Measurements from ENCODE around the gene IMP4. TPM values are rescaled to one million over a fixed set of nuclear protein-coding genes. Genes with fewer than 3 reads are reported as not detected.

Gene IMP4
- total and polyA plus RNA-seq, 10 of the 15 experiments (the other 5 are each of a cell fraction or from before 2014, with no cell fraction given): 41.4 to 242 (median 166) TPM

DNA sequence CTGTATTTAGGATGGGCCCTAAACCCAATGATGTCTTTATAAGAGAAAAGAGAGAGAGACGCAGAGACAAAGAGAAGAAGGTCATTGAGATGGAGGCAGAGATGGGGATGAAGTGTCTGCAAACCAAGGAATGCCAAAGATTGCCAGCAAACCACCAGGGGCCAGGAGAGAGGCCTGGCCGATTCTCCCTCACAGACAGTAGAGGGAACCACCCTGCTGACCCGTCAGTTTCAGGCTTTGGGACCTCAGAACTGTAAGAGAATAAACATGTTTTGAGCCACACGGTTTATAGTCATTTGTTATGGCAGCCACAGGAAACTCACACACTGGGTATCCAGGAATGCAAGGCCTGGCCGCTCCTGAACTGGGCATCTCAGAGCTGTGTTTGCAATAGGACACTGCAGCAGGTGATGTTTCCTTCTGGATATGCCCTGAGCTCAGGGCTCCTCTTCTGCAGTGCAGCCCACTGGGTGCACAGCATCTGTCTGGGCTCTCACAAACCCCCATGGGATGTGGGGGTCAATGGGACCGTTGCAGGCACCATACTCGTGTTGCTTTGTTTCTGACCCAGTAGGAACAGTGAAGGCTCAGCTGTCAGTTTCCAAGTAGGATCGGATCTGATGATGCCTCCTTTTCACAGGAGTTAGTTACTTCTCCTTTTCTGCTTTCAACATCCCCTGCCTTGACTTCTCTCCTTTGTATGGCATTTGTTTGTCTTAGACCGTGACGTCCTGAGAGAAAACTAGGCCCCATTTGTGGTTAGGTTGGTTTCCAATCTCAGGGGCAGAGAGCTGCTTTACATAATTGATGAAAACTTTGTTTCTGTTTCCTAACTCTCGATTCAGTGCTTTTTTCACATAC, 34.0 kb downstream of the IMP4 start:
- peak overlapping the region; percentile 62 for H3K4me3 ChIP-seq
- CTCF ChIA-PET: interaction anchor here (0.8 to 2.7 kb wide), 12 partner anchors 9 to 46 kb away, joined by 3 to 10 read pairs (median 4); partner anchors contain the start of gene IMP4
- H3K9me3 ChIP-seq (replicated peaks; ENCODE audit: control insufficient read depth, insufficient read depth, low read length): no peaks in the 10 kb centered on the region
- H3K36me3 ChIP-seq (ENCODE audit: control insufficient read depth in 2 of 2, insufficient read depth in 2 of 2, low read length in 1 of 2): peaks cover 0 to 8% of the 10 kb centered on the region in 2 experiments; a peak in 2 of 4 replicates
- intact Hi-C loops (cut with micrococcal nuclease; ENCODE audit: unreplicated experiment) (loop anchor here (1.0 to 10.0 kb wide), 2 partner anchors 34 to 48 kb away; partner anchors contain the start of gene IMP4), in situ Hi-C loops (cut with MboI) (no loop called here)
- FAIRE-seq (peak; percentile 95), DNase-seq (ENCODE audit: low read depth, low spot score) (peak; percentile 89), ATAC-seq (peak; percentile 53)
- POLR2A ChIA-PET: interaction anchor here (0.5 to 1.9 kb wide), 10 partner anchors 9 to 1143 kb away, joined by 3 to 9 read pairs (median 4); partner anchors contain the start of gene SMPD4
- peak overlapping the region; percentile 41 for H3K9ac ChIP-seq (ENCODE audit: control insufficient read depth, insufficient read depth, low read length)
- H2AFZ ChIP-seq (ENCODE audit: control insufficient read depth, low read depth, low read length): no peak overlapping the region
- RAD21 ChIA-PET (ENCODE audit: unreplicated experiment): interaction anchor here (1.0 to 4.1 kb wide), 3 partner anchors 12 to 34 kb away, joined by 3 to 23 read pairs (median 6); partner anchors contain the start of genes IMP4 and PTPN18
- H3K4me1 ChIP-seq (ENCODE audit: control insufficient read depth, insufficient read depth, low read length): peaks cover 54% of the 10 kb centered on the region
- H3K27me3 ChIP-seq (replicated peaks in 1 of 2; ENCODE audit: control insufficient read depth in 2 of 2, insufficient read depth in 2 of 2, low read length in 1 of 2): no peaks in the 10 kb centered on the region
- BruUV-seq (replicated peaks): no TSS peak
- peak overlapping the region; percentile 86 for H3K4me2 ChIP-seq (ENCODE audit: control insufficient read depth, insufficient read depth)
- H3K27ac ChIP-seq (ENCODE audit: control insufficient read depth, insufficient read depth): peak overlapping the region; percentile 79
- SMC1A ChIA-PET (ENCODE audit: uncharacterized antibody, unreplicated experiment): interaction anchor here (0.8 to 4.4 kb wide), 8 partner anchors 9 to 44 kb away, joined by 3 to 25 read pairs (median 4); partner anchors contain the start of gene IMP4
- WGBS (ENCODE audit: insufficient coverage, insufficient replicate concordance, low lambda C conversion rate, missing lambda C conversion rate): 3% methylated on average over 11 of the region's 11 CpGs
- H3K79me2 ChIP-seq (ENCODE audit: control insufficient read depth, insufficient read depth, low read length): peaks cover 46% of the 10 kb centered on the region
- H4K20me1 ChIP-seq (ENCODE audit: control insufficient read depth, insufficient read depth): no peaks in the 10 kb centered on the region
- no peak for TF ChIP-seq CBX3 (IDR thresholded peaks at IDR 0.05; ENCODE audit: borderline replicate concordance, low read depth)
- no peak for TF ChIP-seq CHD1 (IDR thresholded peaks at IDR 0.05; ENCODE audit: low read depth, low read length)
- no peak for TF ChIP-seq ZNF384 (IDR thresholded peaks at IDR 0.05; ENCODE audit: borderline replicate concordance, low read depth, low read length)
- no peak for TF ChIP-seq MYC (IDR thresholded peaks at IDR 0.05; ENCODE audit: insufficient read depth, insufficient read length, insufficient replicate concordance, low read length, severe bottlenecking)
- no peak for TF ChIP-seq RELA (IDR thresholded peaks at IDR 0.05; ENCODE audit: borderline replicate concordance, partially characterized antibody)
- TF ChIP-seq KLF5 (IDR thresholded peaks at IDR 0.05; ENCODE audit: partially characterized antibody): no peak
- TF ChIP-seq KAT2A (conservative IDR thresholded peaks at IDR 0.05; ENCODE audit: control insufficient read depth, low read depth, low read length): no peak
- TF ChIP-seq FOS (IDR thresholded peaks at IDR 0.05; ENCODE audit: borderline replicate concordance, extremely low read depth, insufficient read length): no peak
- TF ChIP-seq SMAD1 (IDR thresholded peaks at IDR 0.05; ENCODE audit: low read depth, partially characterized antibody): no peak
- no peak for TF ChIP-seq TARDBP (IDR thresholded peaks at IDR 0.05; ENCODE audit: borderline replicate concordance)
- TF ChIP-seq ZNF24 (IDR thresholded peaks at IDR 0.05): no peak
- peak; percentile 76 for TF ChIP-seq MTA2 (IDR thresholded peaks at IDR 0.05; ENCODE audit: low read depth)
- no peak for TF ChIP-seq ZNF217 (IDR thresholded peaks at IDR 0.05)
- TF ChIP-seq, protein P1, sequence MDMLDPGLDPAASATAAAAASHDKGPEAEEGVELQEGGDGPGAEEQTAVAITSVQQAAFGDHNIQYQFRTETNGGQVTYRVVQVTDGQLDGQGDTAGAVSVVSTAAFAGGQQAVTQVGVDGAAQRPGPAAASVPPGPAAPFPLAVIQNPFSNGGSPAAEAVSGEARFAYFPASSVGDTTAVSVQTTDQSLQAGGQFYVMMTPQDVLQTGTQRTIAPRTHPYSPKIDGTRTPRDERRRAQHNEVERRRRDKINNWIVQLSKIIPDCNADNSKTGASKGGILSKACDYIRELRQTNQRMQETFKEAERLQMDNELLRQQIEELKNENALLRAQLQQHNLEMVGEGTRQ (IDR thresholded peaks at IDR 0.05; ENCODE audit: borderline replicate concordance, low read depth, low read length): no peak
- 0 out of 2 replicates have a peak, but pooled peaks have one; percentile 32 for TF ChIP-seq ATF2 (IDR thresholded peaks at IDR 0.05; ENCODE audit: low read length)
- TF ChIP-seq ZZZ3 (IDR thresholded peaks at IDR 0.05; ENCODE audit: control insufficient read depth, insufficient read length, low read depth): no peak
- TF ChIP-seq SIX5 (IDR thresholded peaks at IDR 0.05; ENCODE audit: low read depth, low read length, severe bottlenecking): no peak
- TF ChIP-seq ESRRA (IDR thresholded peaks at IDR 0.05; ENCODE audit: low read length): no peak

All from GM12878 (cell line).